ENCODE data around the gene PP2D1. TPM values are rescaled to one million over a fixed set of nuclear protein-coding genes. Genes with fewer than 3 reads are reported as not detected.

PP2D1 gene
- total RNA-seq, 1 donor from 2014 or later, result not detected

- H3K27ac Mint-ChIP-seq, result no peak overlapping the region
- H3K9me3 Mint-ChIP-seq, result peaks cover 5% of the 10 kb centered on the region
- no peak overlapping the region for H3K4me3 Mint-ChIP-seq
- H3K27me3 Mint-ChIP-seq, result no peaks in the 10 kb centered on the region
- peaks cover 4% of the 10 kb centered on the region for H3K4me1 Mint-ChIP-seq (ENCODE audit: unreplicated experiment)
- DNase-seq (ENCODE audit: extremely low spot score, unreplicated experiment), result no peak
- no peaks in the 10 kb centered on the region for H3K36me3 Mint-ChIP-seq
- no peak for TF ChIP-seq CTCF (conservative IDR thresholded peaks at IDR 0.05)
Observed at GRCh38 chr3:20055842-20056241, 43.8 kb upstream of the PP2D1 start.

- H3K27me3 Mint-ChIP-seq, result no peaks in the 10 kb centered on the region
- no peak overlapping the region for H3K4me3 Mint-ChIP-seq
- H3K27ac Mint-ChIP-seq, result no peak overlapping the region
- H3K4me1 Mint-ChIP-seq (ENCODE audit: unreplicated experiment), result peaks cover 5% of the 10 kb centered on the region
- H3K9me3 Mint-ChIP-seq, result peaks cover 5% of the 10 kb centered on the region
- H3K36me3 Mint-ChIP-seq, result no peaks in the 10 kb centered on the region
- no peak for TF ChIP-seq CTCF (conservative IDR thresholded peaks at IDR 0.05)
- no peak for DNase-seq (ENCODE audit: extremely low spot score, unreplicated experiment)
Observed at GRCh38 chr3:20055020-20055775, 43.1 kb upstream of the PP2D1 start.

GRCh38 chr3:20054549-20054987 is 42.5 kb upstream of the PP2D1 start:
- no peak overlapping the region for H3K27ac Mint-ChIP-seq
- H3K9me3 Mint-ChIP-seq, result peaks cover 5% of the 10 kb centered on the region
- no peaks in the 10 kb centered on the region for H3K27me3 Mint-ChIP-seq
- DNase-seq (ENCODE audit: extremely low spot score, unreplicated experiment), result no peak
- H3K36me3 Mint-ChIP-seq, result no peaks in the 10 kb centered on the region
- no peak overlapping the region for H3K4me3 Mint-ChIP-seq
- no peak for TF ChIP-seq CTCF (conservative IDR thresholded peaks at IDR 0.05)
- peaks cover 7% of the 10 kb centered on the region for H3K4me1 Mint-ChIP-seq (ENCODE audit: unreplicated experiment)

GRCh38 chr3:20052851-20053250 is 40.8 kb upstream of the PP2D1 start:
- no peak for TF ChIP-seq CTCF (conservative IDR thresholded peaks at IDR 0.05)
- Mint-ChIP-seq H3K36me3 (no peaks in the 10 kb centered on the region), H3K4me3 (no peak overlapping the region), H3K9me3 (peaks cover 10% of the 10 kb centered on the region), H3K27me3 (no peaks in the 10 kb centered on the region), H3K27ac (no peak overlapping the region), H3K4me1 (ENCODE audit: unreplicated experiment) (peaks cover 21% of the 10 kb centered on the region)
- DNase-seq (ENCODE audit: extremely low spot score, unreplicated experiment), result no peak

- DNase-seq (ENCODE audit: extremely low spot score, unreplicated experiment), result no peak
- Mint-ChIP-seq H3K9me3 (peaks cover 10% of the 10 kb centered on the region), H3K4me3 (no peak overlapping the region), H3K4me1 (ENCODE audit: unreplicated experiment) (peaks cover 25% of the 10 kb centered on the region), H3K27ac (no peak overlapping the region), H3K27me3 (no peaks in the 10 kb centered on the region), H3K36me3 (no peaks in the 10 kb centered on the region)
- no peak for TF ChIP-seq CTCF (conservative IDR thresholded peaks at IDR 0.05)
Observed at GRCh38 chr3:20051123-20051806, 39.2 kb upstream of the PP2D1 start.
